Cortex of kidney (tissue), 1 donor: ENCODE measurements around the gene TMEM229B.

ENCODE experiments used
- DNase-seq: peaks from one replicate; lab custom pipeline; 2025; lab: John Stamatoyannopoulos, UW

TMEM229B gene

GRCh38 chr14:67514650-67515385 lies 26.3 kb upstream of the TMEM229B start:
- no peak for DNase-seq

GRCh38 chr14:67514203-67514607 lies 25.7 kb upstream of the TMEM229B start:
- DNase-seq = no peak

GRCh38 chr14:67513631-67514108 lies 25.1 kb upstream of the TMEM229B start:
- no peak for DNase-seq

- DNase-seq = no peak
These were observed 24.2 kb upstream of the TMEM229B start for GRCh38 chr14:67512463-67513310.

- DNase-seq = no peak
These were observed 22.3 kb upstream of the TMEM229B start for GRCh38 chr14:67510836-67511235.

GRCh38 chr14:67510121-67510520 lies 21.6 kb upstream of the TMEM229B start:
- no peak for DNase-seq

- DNase-seq = no peak
These were observed 20.4 kb upstream of the TMEM229B start for GRCh38 chr14:67508956-67509355.

GRCh38 chr14:67505254-67505653 lies 16.7 kb upstream of the TMEM229B start:
- DNase-seq = no peak

- no peak for DNase-seq
These were observed 14.8 kb upstream of the TMEM229B start for GRCh38 chr14:67503331-67503730.

GRCh38 chr14:67502867-67503266 lies 14.3 kb upstream of the TMEM229B start:
- no peak for DNase-seq

- DNase-seq = no peak
These were observed 13.1 kb upstream of the TMEM229B start for GRCh38 chr14:67501670-67502069.

GRCh38 chr14:67500981-67501380 lies 12.5 kb upstream of the TMEM229B start:
- DNase-seq = no peak

- DNase-seq = no peak
These were observed 9.2 kb upstream of the TMEM229B start for GRCh38 chr14:67497716-67498115.

- no peak for DNase-seq
These were observed 8.7 kb upstream of the TMEM229B start for GRCh38 chr14:67497216-67497615.

- no peak for DNase-seq
These were observed 7.3 kb upstream of the TMEM229B start for GRCh38 chr14:67495827-67496226.

- DNase-seq = no peak
These were observed 4.7 kb upstream of the TMEM229B start for GRCh38 chr14:67493092-67493717.

- no peak for DNase-seq
These were observed 4.0 kb upstream of the TMEM229B start for GRCh38 chr14:67492538-67492937.

GRCh38 chr14:67491741-67492507 lies 3.4 kb upstream of the TMEM229B start:
- no peak for DNase-seq

GRCh38 chr14:67491285-67491684 lies 2.8 kb upstream of the TMEM229B start:
- no peak for DNase-seq

GRCh38 chr14:67490196-67490595 lies 1.7 kb upstream of the TMEM229B start:
- DNase-seq = no peak

GRCh38 chr14:67487332-67487731 lies 1.2 kb downstream of the TMEM229B start:
- no peak for DNase-seq

GRCh38 chr14:67486890-67487289 lies 1.6 kb downstream of the TMEM229B start:
- no peak for DNase-seq
